IPS-NIHi7 (cell line): ENCODE results near the gene RBM12.
"Not testable (repeated sequence)": the region's sequence is repeated elsewhere in the genome, so short reads cannot be mapped to it uniquely, and the experiment has no call there.

Source experiments
- DNase-seq: peaks from one replicate; pipeline ENCODE4 v3.0.0; 2012; ENCODE audit warnings: mixed read lengths; ENCODE audit errors: extremely low spot score

RBM12 gene

DNA sequence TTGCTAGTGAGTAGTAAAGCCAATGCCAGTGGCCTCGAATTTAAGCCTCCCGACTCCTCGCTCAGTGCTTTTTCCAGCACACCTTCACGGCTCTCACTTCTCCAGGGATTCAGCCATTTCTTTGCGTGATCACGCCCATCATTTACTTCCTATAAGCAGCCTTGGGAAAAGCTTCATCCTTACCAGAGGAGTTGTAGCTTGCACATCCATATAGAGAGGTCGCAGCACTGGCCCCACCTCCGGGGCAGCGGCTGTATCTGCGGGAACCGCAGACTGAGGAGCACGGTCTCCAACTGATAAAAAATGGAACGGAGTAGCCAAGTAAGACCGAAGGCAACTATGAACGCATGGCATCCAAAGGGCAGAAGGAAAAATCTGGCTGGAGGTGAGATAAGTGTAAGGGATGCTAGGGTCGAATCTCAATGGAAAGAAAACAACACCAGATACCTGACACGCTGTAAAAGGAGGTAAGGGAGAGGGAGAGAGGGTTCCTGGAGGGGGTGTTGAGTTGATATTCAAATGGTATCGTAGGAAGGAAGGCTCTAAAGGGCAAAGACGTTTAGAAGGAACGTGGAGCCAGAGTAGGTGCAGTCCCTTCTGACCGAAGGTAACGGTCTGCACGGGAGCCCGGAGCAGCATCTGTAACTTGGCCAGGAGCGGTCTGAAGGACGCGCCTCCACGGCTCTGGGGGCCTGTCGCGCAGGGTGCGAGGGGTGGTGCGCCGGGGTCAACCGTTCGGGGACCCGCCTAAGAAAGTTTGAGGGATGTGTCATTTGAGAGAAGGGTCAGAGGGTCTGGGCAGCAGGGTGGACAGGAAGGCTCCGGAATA is 33.8 kb upstream of the RBM12 start:
- DNase-seq, result peak; percentile 36

GRCh38 chr20:35697696-35698297 is 33.1 kb upstream of the RBM12 start:
- no peak for DNase-seq

GRCh38 chr20:35695978-35696377 is 31.3 kb upstream of the RBM12 start:
- DNase-seq, result no peak

DNA sequence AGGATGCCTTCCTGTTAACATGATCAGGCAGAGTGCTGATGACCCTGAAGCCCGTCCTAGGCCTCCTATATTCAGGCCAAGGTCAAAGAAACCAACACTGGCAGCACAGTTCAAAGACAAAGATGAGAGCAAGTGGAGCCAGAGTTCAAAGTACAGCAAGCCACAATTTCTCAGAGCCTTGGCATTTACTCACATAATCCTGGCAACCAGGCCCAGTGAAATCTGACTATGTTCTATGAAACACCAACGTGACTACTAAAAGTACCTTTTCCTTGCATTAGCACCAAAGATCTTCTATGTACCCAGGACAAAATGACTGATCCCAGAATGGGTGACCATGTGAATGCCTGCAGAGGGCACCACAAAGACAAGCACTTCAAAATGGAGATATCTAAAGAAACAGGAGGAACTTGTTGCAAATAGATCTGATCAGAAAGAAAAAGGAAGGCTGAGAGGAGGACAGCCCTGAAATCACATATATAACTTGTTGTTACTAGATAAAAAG is 30.6 kb upstream of the RBM12 start:
- DNase-seq, result no peak

GRCh38 chr20:35690265-35690664 is 25.6 kb upstream of the RBM12 start:
- no peak for DNase-seq

GRCh38 chr20:35686872-35687271 is 22.2 kb upstream of the RBM12 start:
- DNase-seq, result not testable (repeated sequence)

DNA sequence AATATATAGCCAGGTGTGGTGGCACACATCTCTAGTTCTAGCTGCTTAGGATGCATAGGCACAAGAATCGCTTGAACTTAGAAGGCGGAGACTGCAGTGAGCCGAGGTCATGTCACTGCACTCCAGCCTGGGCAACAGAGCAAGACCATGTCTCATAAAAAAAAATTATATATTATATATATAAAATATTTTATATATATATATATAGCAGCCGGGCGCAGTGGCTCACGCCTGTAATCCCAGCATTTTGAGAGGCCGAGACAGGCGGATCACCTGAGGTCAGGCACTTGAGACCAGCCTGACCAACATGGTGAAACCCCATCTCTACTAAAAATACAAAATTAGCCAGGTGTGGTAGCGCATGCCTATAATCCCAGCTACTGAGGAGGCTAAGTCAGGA is 20.7 kb upstream of the RBM12 start:
- not testable (repeated sequence) for DNase-seq

GRCh38 chr20:35681960-35682359 is 17.3 kb upstream of the RBM12 start:
- DNase-seq, result no peak

DNA sequence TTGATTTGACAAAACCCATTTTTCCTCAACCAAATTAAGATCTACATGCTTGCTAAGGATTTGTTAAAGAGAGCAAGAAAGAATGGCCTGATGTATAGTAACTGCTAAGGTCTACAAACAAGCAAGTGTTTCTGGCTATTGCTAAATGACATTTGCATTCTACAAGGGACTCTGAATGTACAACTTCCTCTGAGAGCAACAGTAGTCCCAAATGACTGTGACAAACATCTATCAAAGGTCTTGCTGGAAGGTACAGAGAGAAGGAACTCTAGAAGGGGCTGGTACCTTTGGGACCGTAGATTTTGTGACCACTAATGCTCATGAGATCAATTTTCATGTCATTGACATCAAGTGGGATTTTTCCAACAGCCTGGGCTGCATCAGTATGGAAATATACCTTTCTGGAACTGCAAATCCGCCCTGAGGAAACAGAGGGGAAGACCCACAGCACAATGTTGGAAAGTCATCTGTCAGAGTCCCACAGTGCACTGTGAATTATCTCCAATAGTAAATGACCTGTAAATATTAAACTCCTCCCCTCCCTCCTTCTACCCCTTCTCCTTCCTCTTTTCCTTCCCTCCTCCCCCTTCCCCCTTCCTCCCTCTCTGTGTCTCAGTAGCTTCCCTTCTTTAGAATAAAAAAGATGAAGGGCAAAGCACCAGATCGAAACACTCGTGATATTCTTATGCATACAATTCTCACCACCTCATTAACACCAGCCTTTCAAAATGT is 15.9 kb upstream of the RBM12 start:
- no peak for DNase-seq

- no peak for DNase-seq
Observed at GRCh38 chr20:35674921-35675320, 10.2 kb upstream of the RBM12 start.

DNA sequence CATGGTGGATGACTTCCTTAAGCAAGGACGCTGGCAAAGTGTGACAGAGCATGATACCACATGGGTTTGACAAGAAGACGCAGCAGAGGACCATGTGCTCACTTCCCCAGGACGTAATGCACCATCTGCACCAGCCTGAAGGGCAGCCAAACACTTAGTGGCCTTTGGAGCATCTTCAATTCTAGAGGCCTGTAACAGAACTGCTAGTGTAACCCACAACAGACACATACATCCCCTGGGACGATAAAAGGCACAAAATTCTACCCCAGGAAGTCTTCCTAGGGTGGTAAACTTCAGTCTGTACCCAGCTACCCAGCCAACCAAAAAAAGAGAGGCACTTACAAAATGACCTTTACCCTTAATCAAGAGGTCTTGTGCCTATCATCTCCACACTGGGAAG is 9.2 kb upstream of the RBM12 start:
- DNase-seq, result no peak

DNA sequence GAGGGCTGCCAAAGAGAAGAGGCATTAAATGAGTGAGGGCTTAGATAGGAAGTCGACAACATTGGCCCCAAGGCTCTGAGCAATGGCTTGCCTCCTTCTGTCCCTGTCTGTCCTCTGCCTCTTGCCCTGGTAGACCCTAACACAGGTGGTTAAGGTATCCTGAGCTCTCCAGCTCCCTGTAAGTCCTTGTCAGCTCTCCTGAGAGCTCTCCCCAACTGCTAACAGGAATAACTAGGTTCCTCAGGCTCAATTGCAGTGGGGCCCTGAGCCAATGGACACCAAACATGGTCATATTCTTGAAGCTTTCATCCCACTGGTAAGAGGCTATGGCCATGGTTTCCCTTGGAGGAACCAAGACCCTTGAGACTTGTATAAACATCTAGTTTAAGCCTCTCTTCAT is 5.0 kb upstream of the RBM12 start:
- no peak for DNase-seq

DNA sequence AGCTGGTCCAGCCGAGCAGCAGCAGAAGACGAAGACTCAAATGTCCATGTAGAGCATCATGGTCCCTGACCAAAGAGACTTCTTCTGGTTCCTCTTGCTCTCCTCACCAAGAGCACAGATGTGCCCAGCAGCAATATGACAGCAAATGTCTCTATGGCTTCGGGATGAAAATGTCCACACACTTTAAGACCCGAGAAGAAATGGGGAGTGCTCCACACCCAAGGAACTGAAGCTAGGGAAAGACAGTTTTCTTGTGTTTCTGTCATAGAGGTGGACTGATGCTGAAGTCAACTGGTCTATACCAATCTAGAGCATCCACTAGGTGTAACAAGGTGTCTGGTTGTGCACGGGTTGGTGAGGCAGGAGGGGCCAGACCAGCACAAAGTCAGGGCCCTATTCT is 4.5 kb upstream of the RBM12 start:
- no peak for DNase-seq

DNA sequence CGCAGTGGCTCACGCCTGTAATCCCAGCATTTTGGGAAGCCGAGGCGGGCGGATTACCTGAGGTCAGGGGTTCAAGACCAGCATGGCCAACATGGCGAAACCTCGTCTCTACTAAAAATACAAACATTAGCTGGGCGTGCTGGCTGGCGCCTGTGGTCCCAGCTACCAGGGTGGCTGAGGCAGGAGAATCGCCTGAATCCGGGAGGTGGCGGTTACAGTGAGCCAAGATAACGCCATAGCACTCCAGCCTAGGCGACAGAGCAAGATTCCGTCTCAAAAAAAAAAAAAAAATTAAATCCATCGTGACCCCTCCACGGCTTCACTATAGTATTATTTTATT is 1.2 kb upstream of the RBM12 start:
- no peak for DNase-seq

DNA sequence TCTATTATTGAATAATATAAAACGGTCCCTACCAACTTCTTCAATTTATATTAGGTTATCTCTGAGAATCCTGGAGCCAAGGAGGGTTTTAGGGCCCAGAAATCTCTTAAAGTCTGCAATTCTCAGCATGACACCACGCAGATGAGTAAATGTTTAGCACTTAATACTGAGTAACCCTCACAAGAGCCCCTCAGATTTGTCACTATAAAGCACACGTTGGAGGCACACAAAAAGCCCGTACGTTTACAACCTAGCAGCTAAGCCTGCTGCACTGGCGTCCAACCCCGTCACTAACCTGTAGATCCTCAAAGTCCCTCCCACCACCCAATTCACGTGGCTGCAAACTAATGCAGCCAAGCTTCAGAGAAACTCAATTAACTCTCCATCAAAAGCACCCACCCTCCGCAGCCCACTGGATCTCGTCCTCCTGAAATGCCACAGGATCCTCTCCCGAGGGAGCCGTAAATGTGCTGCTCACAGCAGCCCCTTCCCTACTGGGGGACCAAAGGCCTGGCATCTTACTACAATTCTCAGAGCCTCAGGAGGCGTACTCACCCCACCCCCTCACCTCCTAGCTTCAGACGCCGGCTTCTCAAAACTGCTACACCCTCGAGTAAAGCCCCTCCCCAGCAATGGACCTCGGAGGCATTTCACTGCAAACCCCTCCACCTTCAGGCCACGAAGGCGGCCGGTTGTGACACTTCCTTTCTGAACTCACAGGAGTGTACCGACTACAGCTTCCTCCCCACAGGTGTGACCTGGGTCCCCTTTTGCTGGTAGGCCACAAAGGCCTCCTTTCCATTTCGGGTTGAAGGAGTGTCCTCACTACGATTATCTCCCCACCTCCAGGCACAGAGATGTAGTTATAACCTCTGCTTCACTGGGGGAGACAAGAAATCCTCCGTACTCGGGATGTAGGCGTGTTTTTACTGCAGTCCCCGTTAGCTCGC is 909 bp downstream of the RBM12 start:
- peak; percentile 65 for DNase-seq

DNA sequence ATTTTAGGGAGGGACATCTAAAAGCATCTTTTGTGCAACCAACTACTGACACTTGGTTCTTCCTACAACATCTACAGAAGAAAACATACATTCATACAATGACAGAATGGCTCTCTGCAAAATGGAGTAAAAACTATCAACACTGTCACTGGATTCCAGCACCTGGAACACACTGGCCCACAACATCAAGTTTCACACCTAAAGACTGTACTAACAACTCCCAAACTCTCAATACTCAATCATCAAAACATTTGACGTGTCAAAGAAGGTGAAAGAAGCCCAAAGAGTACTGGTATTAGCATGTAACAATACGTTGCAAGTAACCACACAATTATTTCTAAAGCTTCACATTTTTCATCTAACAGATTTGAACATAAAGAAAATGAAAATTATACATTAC is 2.1 kb downstream of the RBM12 start:
- DNase-seq, result no peak

DNA sequence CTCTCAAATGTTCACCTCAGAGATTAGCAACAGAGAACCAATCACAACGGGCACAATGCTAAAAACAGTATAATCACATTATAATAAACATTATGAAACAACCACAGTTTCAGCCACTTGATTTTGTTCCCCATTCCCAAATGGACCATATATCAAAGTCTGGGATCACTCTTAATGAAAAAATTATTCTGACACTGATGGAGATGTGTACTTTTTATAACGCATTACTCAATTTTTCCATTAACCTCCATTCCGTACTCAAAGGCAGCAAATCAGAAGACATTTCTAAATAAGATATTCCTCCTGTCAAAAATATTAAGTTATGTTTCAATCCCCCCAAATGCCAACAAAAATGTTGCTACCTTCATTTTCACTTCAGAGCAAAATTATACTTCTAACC is 2.8 kb downstream of the RBM12 start:
- DNase-seq, result no peak

DNA sequence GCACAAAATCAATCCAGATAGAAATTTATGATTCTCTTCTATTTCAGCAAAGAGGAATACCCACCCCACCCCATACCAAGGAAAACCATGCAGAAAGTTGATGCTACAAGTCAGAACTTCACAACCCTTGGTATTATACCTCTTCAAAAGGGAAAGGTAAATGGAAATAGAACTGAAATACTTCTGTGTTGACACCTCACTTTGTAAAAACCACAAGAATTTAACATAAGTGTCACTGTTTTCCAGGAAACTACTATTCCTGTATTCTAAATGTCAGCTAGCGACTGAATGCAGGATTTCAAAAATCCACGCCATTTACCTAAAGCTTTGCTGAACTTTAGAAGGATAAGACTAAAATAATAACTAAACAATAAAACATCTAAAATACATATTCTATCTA is 3.6 kb downstream of the RBM12 start:
- no peak for DNase-seq

DNA sequence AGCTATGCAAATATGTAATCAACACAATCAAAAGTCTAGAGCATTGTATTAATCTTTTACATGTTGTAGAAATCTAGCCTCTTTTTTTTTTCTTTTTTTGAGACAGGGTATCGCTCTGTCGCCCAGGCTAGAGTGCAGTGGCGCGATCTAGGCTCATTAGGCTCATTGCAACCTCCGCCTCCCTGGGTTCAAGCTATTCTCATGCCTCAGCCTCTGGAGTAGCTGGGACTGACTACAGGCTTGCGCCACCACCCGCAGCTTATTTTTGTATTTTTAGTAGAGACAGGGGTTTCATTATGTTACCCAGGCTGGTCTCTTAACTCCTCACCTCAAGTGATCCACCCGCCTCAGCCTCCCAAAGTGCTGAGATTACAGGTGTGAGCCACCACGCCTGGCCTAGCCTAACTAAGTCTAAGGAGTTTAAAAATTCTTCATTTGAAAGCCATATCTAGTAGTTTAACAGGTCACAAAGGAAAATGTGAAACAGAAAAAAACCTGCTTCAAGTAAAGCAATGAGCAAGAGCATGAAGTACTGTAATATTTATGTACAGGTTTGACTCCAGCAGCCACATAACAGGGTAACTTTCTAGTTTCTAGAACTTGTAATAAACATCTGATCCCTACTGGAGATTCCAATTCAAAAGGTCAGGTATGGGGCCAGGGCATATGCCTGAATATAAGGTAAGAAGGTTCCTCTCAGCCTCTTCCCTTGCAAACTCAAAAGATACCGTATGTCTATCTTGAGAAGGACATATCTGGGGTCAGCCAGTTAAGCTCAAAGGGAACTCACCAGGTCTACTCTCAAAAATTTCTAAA is 4.4 kb downstream of the RBM12 start:
- DNase-seq, result no peak

GRCh38 chr20:35657271-35657670 is 7.4 kb downstream of the RBM12 start:
- DNase-seq, result no peak

- no peak for DNase-seq
Observed at GRCh38 chr20:35654415-35654814, 10.3 kb downstream of the RBM12 start.
